Activated naive CD8-positive, alpha-beta T cell treated with anti-CD3 and anti-CD28 coated beads, Interleukin-2, amount 50 U/mL, for 16 hours (primary cell): ENCODE measurements around the gene RRM2.

Experiments
- DNase-seq: peaks from one replicate; pipeline ENCODE4 v3.0.0-alpha.2; 2020; ENCODE audit warnings: low read depth, low spot score

RRM2 gene

DNA sequence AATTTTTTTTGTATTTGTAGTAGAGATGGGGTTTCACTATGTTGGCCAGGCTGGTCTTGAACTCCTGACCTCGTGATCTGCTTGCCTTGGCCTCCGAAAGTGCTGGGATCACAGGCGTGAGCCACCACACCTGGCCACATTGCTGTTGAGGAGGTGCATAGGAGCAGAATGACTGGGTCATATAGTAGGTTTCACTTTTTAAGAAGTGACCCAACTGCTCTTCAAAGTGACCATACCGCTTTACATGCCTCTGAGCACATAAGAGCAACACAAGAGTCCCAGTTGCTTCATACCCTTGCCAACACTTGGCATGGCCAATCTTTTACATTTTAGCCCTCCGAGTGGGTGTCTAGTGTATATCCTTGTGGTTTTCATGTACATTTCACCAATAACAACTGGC lies 28.9 kb downstream of the RRM2 start:
- DNase-seq = no peak

DNA sequence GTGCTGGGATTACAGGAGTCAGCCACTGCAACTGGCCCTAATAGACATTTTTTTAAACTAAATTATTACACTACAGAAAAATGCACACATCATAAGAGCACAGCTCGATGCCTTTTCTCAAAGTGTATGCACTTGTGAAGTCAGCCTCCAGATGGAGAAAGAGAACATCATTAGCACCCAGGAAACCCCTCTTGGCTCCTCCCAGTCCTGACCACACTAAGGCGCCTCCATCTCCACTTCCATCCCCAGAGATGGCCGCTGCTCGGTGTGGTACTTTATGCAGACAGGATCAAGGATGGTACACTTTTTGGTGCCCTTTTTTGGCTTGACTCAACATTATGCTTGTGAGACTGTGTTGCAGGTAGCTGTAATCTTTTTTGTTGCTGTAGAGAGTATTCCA lies 34.8 kb downstream of the RRM2 start:
- DNase-seq = no peak

DNA sequence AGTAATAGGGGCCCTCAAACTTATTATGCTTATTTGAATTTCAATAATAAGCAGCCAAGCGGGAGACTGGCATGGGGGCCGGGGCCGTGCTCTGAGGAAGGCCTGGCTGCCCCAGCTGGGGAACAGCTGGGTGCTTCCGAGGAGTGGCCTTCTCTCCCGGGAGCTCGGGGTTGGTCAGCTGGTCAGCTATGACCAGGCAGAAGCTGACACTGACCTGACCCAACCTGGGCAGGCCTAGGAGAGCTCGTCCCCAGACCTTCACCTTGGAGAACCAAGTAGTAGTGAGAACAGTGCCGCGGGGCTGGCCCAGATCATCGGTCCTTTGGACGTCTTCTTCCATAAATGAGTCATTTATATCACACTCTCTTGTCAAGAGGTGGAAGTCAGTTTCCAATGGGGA lies 36.1 kb downstream of the RRM2 start:
- no peak for DNase-seq

DNA sequence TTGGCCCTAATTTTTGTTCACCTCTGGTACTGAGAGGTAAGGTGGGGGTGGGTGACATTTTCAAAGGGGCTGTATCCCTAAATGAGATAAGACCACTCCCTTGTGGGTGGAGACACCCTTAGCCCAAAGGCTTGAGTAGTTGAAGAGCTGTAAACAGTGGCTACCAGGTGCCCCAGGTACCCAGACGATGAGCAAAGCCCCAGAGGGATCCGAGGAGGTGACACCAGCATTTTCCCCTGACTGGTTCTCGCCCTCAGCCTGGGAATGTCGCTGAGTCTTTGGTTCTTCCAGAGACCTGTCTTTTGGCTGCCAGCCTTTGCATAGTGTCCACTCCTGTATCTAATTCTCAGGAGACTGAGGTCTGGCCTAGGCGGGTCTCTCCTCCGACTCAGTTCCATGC lies 36.5 kb downstream of the RRM2 start:
- no peak for DNase-seq

DNA sequence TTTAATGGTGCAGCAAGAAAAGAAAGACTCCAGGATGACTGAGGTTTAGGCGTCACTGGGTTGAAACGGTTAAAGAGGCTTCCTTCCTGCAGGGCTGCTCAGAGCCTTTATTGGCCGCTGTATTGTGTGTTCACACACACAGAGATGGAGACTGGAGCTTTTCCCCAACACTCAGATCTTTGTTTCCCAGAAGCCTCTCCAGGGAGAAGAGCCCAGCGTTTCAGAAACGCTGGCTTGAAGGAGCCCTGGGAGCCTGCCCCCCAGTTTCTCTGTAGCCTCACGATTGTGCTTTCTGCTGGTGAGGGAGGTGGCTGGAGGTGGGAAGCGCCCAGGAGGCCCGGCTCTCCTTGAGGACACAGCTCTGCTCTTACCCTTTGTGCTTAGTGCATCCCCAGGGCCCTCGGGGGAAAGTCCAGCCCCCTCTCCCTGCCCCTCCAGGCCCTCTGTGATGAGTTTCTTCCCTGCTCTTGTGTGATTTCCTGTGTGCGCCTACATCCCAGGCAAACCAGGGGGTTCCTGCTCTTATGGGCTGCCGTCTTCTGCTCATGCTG lies 37.1 kb downstream of the RRM2 start:
- no peak for DNase-seq

DNA sequence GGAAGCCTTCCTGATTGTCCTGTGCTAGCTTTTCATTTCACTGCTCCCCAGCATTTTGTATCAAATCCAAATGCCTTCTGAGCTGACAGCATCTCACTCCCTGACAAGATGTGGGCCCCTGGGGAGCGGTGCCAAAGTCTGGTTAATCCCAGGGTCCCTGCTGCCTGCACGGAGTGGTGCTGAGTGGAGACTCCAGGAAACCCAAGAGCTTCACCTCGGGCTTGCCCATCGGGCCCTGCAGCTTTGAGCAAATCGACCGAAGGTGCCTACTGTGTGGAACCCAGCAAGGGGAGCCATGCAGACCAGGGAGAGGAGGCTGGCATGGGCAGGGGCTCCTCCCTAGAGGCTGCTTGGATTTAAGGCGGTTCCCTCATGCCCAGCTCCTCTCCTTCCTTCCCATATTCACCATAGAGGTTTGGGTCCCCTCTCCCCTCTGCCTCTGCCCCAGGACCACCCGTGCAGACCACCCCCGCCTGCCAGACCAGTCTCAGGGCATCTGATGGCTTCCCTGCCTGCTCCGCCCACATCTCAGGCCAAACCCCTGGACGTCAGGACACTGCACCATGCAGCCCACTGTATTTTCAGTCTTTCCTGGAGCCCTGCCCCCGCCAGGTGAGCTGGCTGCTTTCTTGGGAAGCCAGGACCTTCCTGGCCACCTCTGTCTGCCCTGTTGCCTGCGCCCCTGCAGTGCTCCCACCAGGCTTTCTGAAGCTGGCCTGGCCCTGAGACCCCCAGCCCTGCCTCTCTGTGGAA lies 37.8 kb downstream of the RRM2 start:
- no peak for DNase-seq

DNA sequence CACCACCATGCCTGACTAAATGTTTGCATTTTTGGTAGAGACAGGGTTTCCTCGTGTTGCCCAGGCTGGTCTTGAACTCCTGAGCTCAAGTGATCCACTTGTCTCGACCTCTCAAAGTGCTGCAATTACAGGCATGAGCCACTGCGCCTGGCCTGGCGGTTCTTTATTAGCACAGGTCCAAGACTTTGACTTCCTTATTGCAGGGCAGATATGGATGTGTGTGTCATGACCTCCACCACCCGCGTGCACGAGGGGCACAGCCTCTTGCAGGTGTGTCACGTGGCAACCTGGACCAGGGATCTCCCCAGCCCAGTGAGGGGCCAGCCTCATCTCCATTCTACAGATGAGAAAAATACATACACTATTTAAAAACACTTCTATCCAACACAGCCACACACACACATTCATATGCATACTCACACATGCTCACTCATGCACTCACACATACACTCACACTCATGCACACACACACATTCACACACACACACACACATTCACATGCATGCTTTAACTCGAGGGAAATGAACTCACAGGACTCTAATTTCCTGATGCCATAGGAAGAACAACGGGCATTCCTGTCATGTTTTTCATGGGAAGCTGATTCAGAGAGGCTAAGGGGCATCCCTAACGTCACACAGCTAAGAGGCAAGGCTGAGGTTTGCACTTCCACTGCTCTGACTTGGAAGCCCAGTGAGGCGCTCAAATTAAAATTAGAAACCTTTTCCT lies 38.8 kb downstream of the RRM2 start:
- DNase-seq = no peak

DNA sequence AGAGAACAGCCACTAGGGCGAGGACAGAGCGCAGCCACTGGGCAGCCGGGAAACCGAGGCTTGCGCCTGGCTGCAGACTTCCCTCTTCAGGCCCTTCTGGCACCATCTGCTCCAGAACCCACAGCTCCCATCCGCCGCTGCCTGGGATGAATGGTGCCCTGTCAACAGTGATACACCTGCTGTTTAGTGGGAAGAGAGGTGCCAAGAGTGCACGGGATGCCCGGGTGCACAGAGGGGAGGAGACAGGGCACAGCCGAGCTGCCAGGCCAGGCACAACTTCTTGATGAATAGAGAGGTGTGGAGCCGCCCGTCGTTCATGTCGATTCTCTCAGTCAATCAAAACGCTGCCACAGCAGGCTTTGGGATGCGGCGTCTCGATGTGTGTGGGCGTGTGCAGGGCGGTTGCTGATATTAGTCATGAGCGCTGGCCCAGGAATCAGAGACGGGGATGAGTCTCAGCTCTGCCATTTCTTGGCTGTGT lies 39.5 kb downstream of the RRM2 start:
- DNase-seq = no peak

DNA sequence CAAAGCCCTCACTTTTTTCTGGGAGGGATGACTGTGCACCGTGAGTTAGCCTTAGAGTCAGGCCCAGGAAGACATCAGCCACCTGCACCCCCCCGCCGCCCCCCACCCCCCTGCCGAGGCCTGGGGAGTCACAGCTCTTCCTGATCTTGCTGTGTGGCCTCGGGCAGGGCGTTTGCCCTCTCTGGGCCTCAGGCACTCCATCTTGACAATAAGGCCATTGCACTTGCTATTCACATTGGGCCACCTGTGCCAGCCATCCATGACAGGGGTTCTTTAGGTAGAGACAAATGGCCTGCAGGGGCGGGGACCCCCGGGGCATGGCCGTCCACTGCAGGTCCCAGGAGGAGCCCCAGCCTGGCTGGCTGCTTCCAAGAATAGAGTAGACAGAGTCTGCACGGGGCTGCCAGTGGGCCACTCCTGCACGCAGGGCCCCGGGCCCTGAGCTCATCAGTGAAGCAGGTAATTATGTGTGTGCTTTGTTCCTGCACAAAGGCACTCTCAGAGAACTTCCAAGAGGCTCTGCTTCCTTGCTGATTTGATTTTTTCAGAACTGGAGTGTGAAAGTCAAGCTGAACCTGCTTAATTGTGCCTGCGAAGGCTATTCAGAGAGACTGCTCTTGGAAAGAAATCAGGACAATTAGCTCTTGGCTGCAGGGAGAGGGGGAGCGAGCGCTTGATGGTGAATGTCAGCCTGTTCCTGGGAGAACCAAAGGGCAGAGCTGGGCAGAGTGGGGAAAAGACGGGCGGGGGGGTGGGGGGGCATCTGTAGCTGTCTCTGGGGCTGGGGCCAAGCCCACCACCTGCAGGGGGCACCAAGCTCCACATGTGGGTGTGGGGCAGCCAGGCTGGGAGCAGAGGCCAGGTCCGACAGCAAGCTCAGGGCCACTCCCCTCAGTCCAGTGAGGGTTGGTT lies 40.3 kb downstream of the RRM2 start:
- DNase-seq = no peak

DNA sequence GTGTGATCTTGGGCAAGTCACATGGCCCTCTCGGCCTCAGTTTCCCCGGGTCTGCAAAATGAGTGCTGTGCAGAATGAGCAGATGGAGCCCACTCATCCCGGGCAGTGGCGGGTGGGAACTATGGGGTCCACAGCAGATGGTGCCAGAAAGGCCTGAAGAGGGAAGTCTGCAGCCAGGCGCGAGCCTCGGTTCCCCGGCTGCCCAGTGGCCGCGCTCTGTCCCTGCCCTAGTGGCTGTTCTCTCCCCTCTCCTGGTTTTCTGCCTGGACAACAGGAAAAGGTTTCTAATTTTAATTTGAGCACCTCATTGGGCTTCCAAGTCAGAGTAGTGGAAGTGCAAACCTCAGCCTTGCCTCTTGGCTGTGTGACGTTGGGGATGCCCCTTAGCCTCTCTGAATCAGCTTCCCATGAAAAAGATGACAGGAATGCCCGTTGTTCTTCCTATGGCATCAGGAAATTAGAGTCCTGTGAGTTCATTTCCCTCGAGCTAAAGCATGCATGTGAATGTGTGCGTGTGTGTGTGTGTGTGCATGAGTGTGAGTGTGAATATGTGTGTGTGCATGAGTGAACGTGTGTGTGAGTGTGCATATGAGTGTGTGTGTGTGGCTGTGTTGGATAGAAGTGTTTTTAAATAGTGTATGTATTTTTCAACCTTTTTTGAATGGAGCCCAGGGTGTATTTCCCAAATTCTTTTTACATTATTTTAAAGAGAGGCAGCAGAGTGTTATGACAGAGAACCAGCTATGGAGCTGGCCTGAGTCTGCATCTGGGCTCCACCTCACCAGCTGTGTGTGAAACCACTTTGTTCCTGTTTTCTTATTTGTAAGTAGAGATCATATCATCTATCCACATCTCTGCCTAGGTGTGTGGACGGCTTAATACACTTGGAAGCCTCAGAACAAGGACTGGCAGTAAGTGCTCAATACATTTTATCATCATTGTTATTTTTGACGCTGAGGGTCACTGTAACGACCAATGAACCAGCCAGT lies 41.3 kb downstream of the RRM2 start:
- no peak for DNase-seq

DNA sequence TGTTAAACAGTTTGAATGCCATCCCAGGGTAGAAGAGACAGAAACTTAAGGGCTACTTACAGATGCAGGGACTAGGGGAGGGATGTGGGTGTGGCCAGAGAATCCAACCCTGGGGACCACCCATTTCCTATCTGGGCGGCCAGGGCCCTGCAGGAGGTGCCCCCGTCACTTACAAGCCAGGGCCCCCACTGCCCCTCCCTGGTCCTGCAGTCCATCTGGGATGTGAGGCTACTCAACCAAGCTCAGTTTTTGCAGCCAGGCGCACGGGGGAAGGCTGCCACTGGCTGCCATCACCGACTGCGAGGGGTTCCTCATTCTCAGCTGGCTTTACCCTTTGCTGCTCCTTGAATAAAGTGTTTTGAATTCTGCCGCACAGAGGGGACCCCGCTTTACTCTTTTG lies 42.1 kb downstream of the RRM2 start:
- DNase-seq = no peak

DNA sequence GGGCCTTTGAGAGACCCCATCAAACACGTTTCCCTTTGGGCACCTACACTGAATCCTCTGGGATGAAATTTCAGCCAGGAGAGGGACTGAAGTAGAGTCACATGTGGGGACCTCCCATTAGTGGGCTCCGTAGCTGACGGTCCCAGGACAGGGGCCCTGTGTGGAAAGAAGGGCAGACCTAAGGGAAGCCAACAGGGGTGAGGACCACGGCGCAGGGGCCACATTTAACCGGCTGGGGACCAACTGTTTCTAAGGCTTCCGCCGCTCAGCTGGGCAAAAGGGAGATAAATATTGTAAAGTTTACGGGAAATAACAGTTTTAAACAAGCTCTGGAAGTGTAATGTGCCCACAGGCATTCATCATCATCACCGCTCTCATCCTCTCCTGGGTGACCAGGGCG lies 42.7 kb downstream of the RRM2 start:
- no peak for DNase-seq

DNA sequence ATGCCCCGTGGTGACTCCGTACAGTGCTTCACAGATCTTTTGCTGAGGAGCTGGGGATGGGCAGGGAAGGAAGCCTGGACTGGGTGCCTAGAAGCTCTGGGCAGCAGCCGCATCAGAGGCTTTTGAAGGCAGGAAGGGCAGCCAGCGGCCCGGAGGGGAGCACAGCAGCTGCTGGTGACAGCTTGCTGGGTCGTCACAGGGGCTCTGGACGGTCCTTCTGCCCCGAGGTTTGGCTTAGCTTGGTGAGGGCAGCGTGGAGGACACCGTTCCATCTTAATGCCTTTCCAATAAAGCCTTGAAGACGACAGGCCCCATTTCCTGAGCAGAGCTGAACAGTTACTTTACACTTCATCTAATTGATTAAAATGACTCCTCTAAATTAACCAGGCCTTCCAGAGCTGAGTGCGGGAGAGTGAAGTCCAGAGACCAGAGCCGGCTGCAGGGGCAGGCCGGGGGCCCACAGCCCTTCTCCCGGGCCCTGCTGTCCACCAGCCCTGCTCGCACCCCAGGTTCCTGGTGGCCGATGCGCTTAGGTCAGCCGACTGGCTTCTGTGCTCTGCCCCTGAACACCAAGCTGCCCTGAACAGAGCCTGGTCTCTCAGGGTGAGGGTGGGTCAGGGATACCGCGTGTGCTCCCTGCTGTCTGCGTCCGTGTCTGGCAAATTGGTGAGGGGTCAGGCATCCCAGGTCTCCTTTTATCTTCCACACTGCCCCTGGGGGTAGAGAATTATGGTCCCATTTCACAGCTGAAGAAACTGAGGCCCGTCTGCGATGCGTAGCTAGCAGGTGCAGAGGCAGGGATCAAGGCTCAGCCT lies 43.5 kb downstream of the RRM2 start:
- DNase-seq = no peak

DNA sequence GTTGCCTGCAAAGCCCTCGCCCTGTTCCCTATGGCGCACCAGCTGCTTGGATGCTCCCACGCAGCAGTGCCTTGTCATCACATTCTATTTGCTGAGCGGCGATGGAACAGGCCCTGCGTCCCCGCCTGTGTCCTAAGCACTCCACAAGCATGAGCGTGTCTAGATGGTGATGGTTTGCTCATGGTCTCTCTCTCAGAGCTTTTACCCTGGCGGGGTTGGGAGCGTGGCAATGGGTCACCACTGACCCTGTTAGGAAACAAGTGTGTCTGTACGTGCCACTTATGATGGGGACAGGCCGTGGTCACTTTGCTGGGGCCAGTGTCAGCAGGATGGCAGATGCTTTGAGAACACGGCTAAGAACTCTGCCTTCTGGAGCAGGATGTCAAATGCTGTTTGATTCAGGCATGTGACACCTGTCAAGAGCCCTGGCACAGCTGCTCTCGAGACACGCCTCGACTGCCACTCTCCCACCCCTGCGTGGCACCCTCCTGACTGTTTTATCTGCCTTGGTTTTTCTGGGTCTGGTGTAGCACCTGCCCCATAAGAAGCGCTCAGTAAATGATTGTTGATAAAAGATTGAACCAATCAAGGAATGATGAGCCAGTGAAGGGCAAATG lies 44.2 kb downstream of the RRM2 start:
- no peak for DNase-seq

DNA sequence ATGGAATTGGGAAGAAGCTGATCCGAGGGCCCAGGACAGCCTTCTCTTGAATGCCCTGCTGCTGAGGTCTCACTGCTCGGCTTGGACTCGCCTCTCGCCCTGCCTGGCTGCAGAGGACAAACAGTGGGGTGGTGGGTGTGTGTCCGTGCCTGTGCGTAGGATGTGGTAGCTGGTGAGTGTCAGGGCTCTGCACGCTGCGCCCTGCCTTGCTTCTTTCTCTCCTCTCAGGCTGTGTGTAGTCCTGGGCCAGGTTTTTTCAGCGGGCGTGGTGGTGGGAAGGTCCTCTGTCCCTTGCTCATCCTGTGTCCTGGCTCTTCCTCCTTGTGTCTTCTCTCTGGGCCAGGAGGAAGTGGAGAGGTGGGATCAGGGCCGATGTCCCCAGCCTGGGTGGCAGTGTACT lies 44.8 kb downstream of the RRM2 start:
- no peak for DNase-seq

DNA sequence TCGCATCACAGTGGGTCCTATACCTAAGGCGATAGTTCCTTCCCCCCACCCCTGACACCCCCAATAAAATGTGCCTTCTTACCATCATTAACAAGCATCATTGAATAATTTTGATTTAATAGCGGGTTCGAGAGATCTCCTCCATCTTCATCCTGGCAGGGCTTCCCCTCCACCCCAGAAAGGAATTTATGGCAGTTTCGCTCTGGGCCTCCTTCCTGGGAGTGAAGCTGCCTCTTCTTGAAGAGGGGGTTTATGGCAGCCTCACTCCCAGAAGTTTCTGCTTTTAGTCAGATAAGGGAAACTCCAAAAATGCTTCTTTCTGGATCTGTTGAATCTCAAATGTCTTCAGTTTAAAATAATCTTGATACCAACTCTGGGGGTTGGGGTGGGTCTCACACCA lies 45.7 kb downstream of the RRM2 start:
- no peak for DNase-seq

DNA sequence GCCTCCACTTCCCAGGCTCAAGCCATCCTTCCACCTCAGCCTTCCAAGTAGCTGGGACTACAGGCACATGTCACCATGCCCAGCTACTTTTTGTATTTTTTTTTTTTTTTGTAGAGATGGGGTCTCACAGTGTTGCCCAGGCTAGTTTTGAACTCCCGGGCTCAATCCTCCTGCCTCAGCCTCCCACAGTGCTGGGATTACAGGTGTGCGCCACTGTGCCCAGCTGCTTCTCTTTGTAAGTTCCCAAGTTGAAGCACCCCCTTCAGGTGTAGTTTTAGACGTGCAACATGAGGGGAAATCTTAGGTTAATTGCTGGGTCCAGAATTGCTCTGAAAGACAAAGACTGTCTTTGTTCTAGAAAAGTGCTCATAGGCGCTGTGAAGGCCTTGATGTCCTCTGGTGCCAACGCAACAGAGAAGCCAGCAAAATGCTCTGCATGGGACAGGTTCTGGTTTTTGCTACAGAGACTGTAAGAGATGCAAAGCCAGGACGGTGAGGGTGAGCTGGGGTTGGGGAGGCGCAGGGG lies 46.6 kb downstream of the RRM2 start:
- DNase-seq = no peak

DNA sequence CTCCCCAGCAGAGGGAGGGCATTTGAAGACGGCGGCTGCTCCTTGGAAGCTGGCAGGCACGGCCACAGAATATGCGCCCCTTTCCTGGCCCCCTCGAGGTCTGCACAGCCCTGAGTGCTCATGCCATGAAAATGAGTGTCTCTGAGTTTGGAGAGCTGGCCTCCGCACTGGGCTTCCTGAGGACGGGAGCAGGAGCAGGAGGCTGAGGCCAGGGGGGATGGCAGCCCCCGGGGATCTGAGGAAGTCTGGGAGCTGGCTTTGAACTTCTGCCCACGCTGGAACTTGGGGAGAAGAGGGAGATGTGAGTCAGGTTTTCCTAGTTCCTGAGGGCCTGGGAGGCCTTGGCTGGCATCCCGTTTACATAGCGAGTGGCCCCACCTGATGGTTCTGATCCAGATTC lies 47.0 kb downstream of the RRM2 start:
- no peak for DNase-seq

DNA sequence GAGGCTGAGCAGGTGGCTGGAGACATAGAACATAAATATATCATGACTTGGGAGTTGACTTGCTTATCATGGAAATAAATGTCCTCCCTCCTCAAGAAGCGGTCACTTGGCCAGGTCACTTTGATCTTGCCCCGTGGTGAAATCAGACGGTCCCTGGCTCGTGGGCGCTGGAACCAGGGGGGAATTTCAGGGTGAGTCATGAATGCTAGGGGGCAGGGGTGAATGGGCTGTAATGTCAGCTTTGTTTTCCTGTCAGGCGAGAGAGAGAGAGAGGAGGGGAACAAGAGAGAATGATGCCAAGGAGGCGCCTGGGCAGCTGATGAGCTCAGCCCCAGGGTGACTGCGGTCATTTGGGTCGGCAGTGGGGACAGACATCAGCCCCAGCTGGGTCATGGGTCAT lies 47.7 kb downstream of the RRM2 start:
- no peak for DNase-seq
